Activated naive CD4-positive, alpha-beta T cell treated with anti-CD3 and anti-CD28 coated beads for 36 hours (primary cell): Measurements from ENCODE around the gene TTC8. TPM values are rescaled to one million over a fixed set of nuclear protein-coding genes. Genes with fewer than 3 reads are reported as not detected.
"Not testable (repeated sequence)": the region's sequence is repeated elsewhere in the genome, so short reads cannot be mapped to it uniquely, and the experiment has no call there.

Experiments
- CTCF ChIA-PET: fragments of 350-600 bp; sonication (Branson Sonifier 250); formaldehyde crosslinking; loops from one replicate; lab custom pipeline; 2021; ENCODE audit warnings: antibody characterized with exemption; lab: Charles Lee
- DNase-seq: peaks from one replicate; pipeline ENCODE4 v3.0.0-alpha.2; 2020
- H3K27ac Mint-ChIP-seq: one replicate; pipeline ENCODE4 v1.8.0; 2021; ENCODE audit warnings: mild to moderate bottlenecking, mixed read lengths
- H3K27me3 Mint-ChIP-seq: one replicate; pipeline ENCODE4 v1.8.0; 2021; ENCODE audit warnings: low read depth, mixed read lengths
- H3K36me3 Mint-ChIP-seq: one replicate; pipeline ENCODE4 v1.8.0; 2021; ENCODE audit warnings: low read depth, mixed read lengths
- H3K4me1 Mint-ChIP-seq: one replicate; pipeline ENCODE4 v1.8.0; 2021; ENCODE audit warnings: low read depth, mixed read lengths
- H3K4me3 Mint-ChIP-seq: one replicate; pipeline ENCODE4 v1.8.0; 2021; ENCODE audit warnings: mild to moderate bottlenecking, moderate library complexity, mixed read lengths
- H3K9me3 Mint-ChIP-seq: one replicate; pipeline ENCODE4 v1.8.0; 2021; ENCODE audit warnings: mixed read lengths
- intact Hi-C: fragments of 100-400 bp; cut with micrococcal nuclease; formaldehyde crosslinking; loops from one replicate; pipeline ENCODE4 v1.15.1; 2023
- total RNA-seq, 2 experiments: library from RNA; stranded (reverse); gene quantifications; one replicate each; pipeline ENCODE4 v1.2.3, GENCODE V29; 2021

TTC8 gene
- total RNA-seq = 1 to 10 TPM; 1.8 to 1.9 TPM

- H3K9me3 Mint-ChIP-seq = no peaks in the 10 kb centered on the region
- no peaks in the 10 kb centered on the region for H3K27me3 Mint-ChIP-seq
- H3K36me3 Mint-ChIP-seq = no peaks in the 10 kb centered on the region
- H3K4me3 Mint-ChIP-seq = peak within 1 kb of the TSS; percentile 80
- CTCF ChIA-PET = interaction anchor here (1.2 kb wide), 1 partner anchor 32 kb away, joined by 3 read pairs; the partner anchor contains the start of gene EML5
- DNase-seq = peak; percentile 88
- intact Hi-C loops = loop anchor here (1.0 to 10.0 kb wide), 5 partner anchors 32 to 1560 kb away; partner anchors contain the start of genes EML5, GALC and ZC3H14
- peaks cover 9% of the 10 kb centered on the region for H3K4me1 Mint-ChIP-seq
- H3K27ac Mint-ChIP-seq = peak within 1 kb of the TSS; percentile 92
Observed at GRCh38 chr14:88824314-88825077, at the start of gene TTC8. TSS of gene TTC8 (plus strand) at chr14:88824651. CDS start at chr14:88824708, 57 bp downstream.

- H3K4me1 Mint-ChIP-seq = no peaks in the 10 kb centered on the region
- H3K9me3 Mint-ChIP-seq = no peaks in the 10 kb centered on the region
- no peak for DNase-seq
- no peak overlapping the region for H3K27ac Mint-ChIP-seq
- intact Hi-C loops = no loop called here
- H3K36me3 Mint-ChIP-seq = peaks cover 5% of the 10 kb centered on the region
- H3K27me3 Mint-ChIP-seq = no peaks in the 10 kb centered on the region
- H3K4me3 Mint-ChIP-seq = no peak overlapping the region
- CTCF ChIA-PET = no interaction called here
Observed at GRCh38 chr14:88775532-88775931, 48.9 kb upstream of the TTC8 start.

GRCh38 chr14:88785911-88786310, 38.5 kb upstream of the TTC8 start:
- no peak overlapping the region for H3K4me3 Mint-ChIP-seq
- no peak for DNase-seq
- CTCF ChIA-PET = no interaction called here
- H3K4me1 Mint-ChIP-seq = peaks cover 16% of the 10 kb centered on the region
- peaks cover 20% of the 10 kb centered on the region for H3K9me3 Mint-ChIP-seq
- intact Hi-C loops = no loop called here
- no peaks in the 10 kb centered on the region for H3K27me3 Mint-ChIP-seq
- H3K27ac Mint-ChIP-seq = no peak overlapping the region
- peaks cover 19% of the 10 kb centered on the region for H3K36me3 Mint-ChIP-seq

GRCh38 chr14:88786715-88787114, 37.7 kb upstream of the TTC8 start:
- no peak for DNase-seq
- Mint-ChIP-seq H3K27me3 (no peaks in the 10 kb centered on the region), H3K36me3 (peaks cover 17% of the 10 kb centered on the region), H3K9me3 (peaks cover 20% of the 10 kb centered on the region), H3K27ac (no peak overlapping the region), H3K4me3 (no peak overlapping the region), H3K4me1 (peaks cover 18% of the 10 kb centered on the region)
- CTCF ChIA-PET = interaction anchor here (2.8 kb wide), 1 partner anchor 119 kb away, joined by 6 read pairs; no protein-coding TSS in a partner anchor
- intact Hi-C loops = no loop called here

GRCh38 chr14:88789573-88789972, 34.9 kb upstream of the TTC8 start:
- CTCF ChIA-PET, H3K9me3 Mint-ChIP-seq, H3K4me3 Mint-ChIP-seq, H3K27me3 Mint-ChIP-seq, intact Hi-C loops, H3K36me3 Mint-ChIP-seq, DNase-seq: not testable (repeated sequence)
- Mint-ChIP-seq H3K27ac (peak overlapping the region; percentile 70), H3K4me1 (peaks cover 18% of the 10 kb centered on the region)

- Mint-ChIP-seq H3K4me3 (peak overlapping the region; percentile 88), H3K9me3 (no peaks in the 10 kb centered on the region), H3K36me3 (peaks cover 2% of the 10 kb centered on the region), H3K27ac (peak overlapping the region; percentile 70), H3K4me1 (peaks cover 18% of the 10 kb centered on the region), H3K27me3 (no peaks in the 10 kb centered on the region)
- no peak for DNase-seq
- intact Hi-C loops = loop anchor here (2.0 to 10.0 kb wide), 7 partner anchors 192 to 1162 kb away; partner anchors contain the start of genes EFCAB11, FOXN3 and GPR65
- CTCF ChIA-PET = interaction anchor here (0.5 to 0.7 kb wide), 2 partner anchors 71 to 120 kb away, joined by 3 read pairs; no protein-coding TSS in a partner anchor
Observed at GRCh38 chr14:88790501-88791251, 33.8 kb upstream of the TTC8 start.

- H3K36me3 Mint-ChIP-seq = peaks cover 2% of the 10 kb centered on the region
- DNase-seq = no peak
- H3K27ac Mint-ChIP-seq = no peak overlapping the region
- H3K9me3 Mint-ChIP-seq = no peaks in the 10 kb centered on the region
- H3K4me1 Mint-ChIP-seq = peaks cover 18% of the 10 kb centered on the region
- intact Hi-C loops = loop anchor here (2.0 to 10.0 kb wide), 7 partner anchors 192 to 1161 kb away; partner anchors contain the start of genes EFCAB11, FOXN3 and GPR65
- no peaks in the 10 kb centered on the region for H3K27me3 Mint-ChIP-seq
- peak overlapping the region; percentile 88 for H3K4me3 Mint-ChIP-seq
- CTCF ChIA-PET = no interaction called here
Observed at GRCh38 chr14:88791252-88791621, 33.2 kb upstream of the TTC8 start.

GRCh38 chr14:88791629-88792472, 32.6 kb upstream of the TTC8 start:
- Mint-ChIP-seq H3K36me3 (peaks cover 2% of the 10 kb centered on the region), H3K9me3 (no peaks in the 10 kb centered on the region)
- intact Hi-C loops = loop anchor here (1.0 to 10.0 kb wide), 11 partner anchors 32 to 1160 kb away; partner anchors contain the start of genes EFCAB11, FOXN3, GPR65 and TTC8

GRCh38 chr14:88792473-88793258, 31.8 kb upstream of the TTC8 start, which contains the start of gene EML5:
TSS of gene EML5 (minus strand) at chr14:88792953. CDS start at chr14:88792503, 450 bp downstream.
- Mint-ChIP-seq H3K27me3 (no peaks in the 10 kb centered on the region), H3K36me3 (no peaks in the 10 kb centered on the region), H3K4me1 (peaks cover 18% of the 10 kb centered on the region), H3K9me3 (no peaks in the 10 kb centered on the region), H3K4me3 (peak within 1 kb of the TSS; percentile 88), H3K27ac (peak within 1 kb of the TSS; percentile 71)
- CTCF ChIA-PET = interaction anchor here (0.6 to 1.6 kb wide), 7 partner anchors 23 to 259 kb away, joined by 3 to 5 read pairs (median 4); partner anchors contain the start of gene TTC8
- peak; percentile 86 for DNase-seq
- intact Hi-C loops = loop anchor here (1.0 to 10.0 kb wide), 10 partner anchors 32 to 1160 kb away; partner anchors contain the start of genes EFCAB11, FOXN3, GPR65 and TTC8

More at GRCh38 chr14:88791629-88792472, 32.6 kb upstream of the TTC8 start:
- no peaks in the 10 kb centered on the region for H3K27me3 Mint-ChIP-seq
- DNase-seq = peak; percentile 30
- CTCF ChIA-PET = interaction anchor here (0.8 to 1.5 kb wide), 5 partner anchors 24 to 129 kb away, joined by 3 to 4 read pairs (median 4); partner anchors contain the start of gene TTC8
- peak overlapping the region; percentile 88 for H3K4me3 Mint-ChIP-seq
- H3K27ac Mint-ChIP-seq = peak overlapping the region; percentile 71
- H3K4me1 Mint-ChIP-seq = peaks cover 18% of the 10 kb centered on the region

GRCh38 chr14:88793259-88793625, 31.2 kb upstream of the TTC8 start:
- Mint-ChIP-seq H3K4me3 (peak overlapping the region; percentile 88), H3K36me3 (no peaks in the 10 kb centered on the region), H3K27ac (peak overlapping the region; percentile 59), H3K9me3 (no peaks in the 10 kb centered on the region), H3K27me3 (no peaks in the 10 kb centered on the region), H3K4me1 (peaks cover 18% of the 10 kb centered on the region)
- CTCF ChIA-PET = interaction anchor here (0.6 to 1.6 kb wide), 6 partner anchors 23 to 258 kb away, joined by 3 to 5 read pairs (median 4); partner anchors contain the start of gene TTC8
- DNase-seq = no peak
- intact Hi-C loops = loop anchor here (2.0 to 10.0 kb wide), 7 partner anchors 126 to 1159 kb away; partner anchors contain the start of genes EFCAB11, FOXN3 and GPR65
